HepG2 (cell line): ENCODE results near the gene TRIM15. TPM values are rescaled to one million over a fixed set of nuclear protein-coding genes. Genes with fewer than 3 reads are reported as not detected.
A peak's percentile ranks its signal among the peaks of the same experiment; 100 is the strongest.
"Not testable (repeated sequence)": the region's sequence is repeated elsewhere in the genome, so short reads cannot be mapped to it uniquely, and the experiment has no call there.

Source experiments
- ATAC-seq: fragments of 200-7000 bp; cut with Tn5 transposase; 3 replicates; pipeline ENCODE4 v1.9.1; 2020; ENCODE audit warnings: mild to moderate bottlenecking, moderate library complexity
- BruUV-seq: library from RNA; stranded (reverse); fragments of 400-500 nt; replicated peaks from 2 replicates; lab custom pipeline; 2021; lab: Mats Ljungman, UMichigan
- CTCF ChIA-PET: fragments of 300-600 bp; formaldehyde crosslinking; extraction: SDS; loops from one replicate; lab custom pipeline; 2021; ENCODE audit warnings: low total read pairs, inconsistent platforms, low intra/inter-chr PET ratio; lab: Yijun Ruan, JAX
- POLR2A ChIA-PET: fragments of 350-600 bp; sonication (Branson Sonifier 250); formaldehyde crosslinking; loops from one replicate; lab custom pipeline; 2020; ENCODE audit warnings: antibody characterized with exemption, inconsistent platforms; lab: Yijun Ruan, JAX
- DNase-seq: peaks from one replicate; pipeline ENCODE4 v3.0.0-alpha.2; 2015; ENCODE audit warnings: low spot score
- FAIRE-seq: peaks from 3 replicates; lab custom pipeline; 2011; peaks lifted over from hg19 to GRCh38; lab: Jason Lieb, UNC
- H2AFZ ChIP-seq: one replicate; pipeline ENCODE4 v1.6.1; 2011; ENCODE audit warnings: low read length, inconsistent platforms
- H3K27ac ChIP-seq: fragments of 300-600 bp; 3 replicates; pipeline ENCODE4 v1.8.0; 2011; ENCODE audit warnings: mixed run types, mild to moderate bottlenecking, mixed read lengths, low read length, inconsistent platforms; ENCODE audit not compliant: insufficient read depth; ENCODE audit errors: extremely low read length
- H3K27me3 ChIP-seq, 2 experiments: fragments of 200-600 bp in 1 of 2; 2 replicates in 1 of 2; 3 replicates in 1 of 2; pipeline versions ENCODE4 v1.6.0 to v1.8.0; 2011; ENCODE audit warnings: low read length in 2 of 2, mild to moderate bottlenecking in 2 of 2, moderate library complexity in 2 of 2, inconsistent platforms in 1 of 2; ENCODE audit not compliant: insufficient read depth in 2 of 2, control insufficient read depth in 1 of 2
- H3K36me3 ChIP-seq, 2 experiments: fragments of 200-600 bp in 1 of 2; replicated peaks in 1 of 2; 2 replicates in 1 of 2; 3 replicates in 1 of 2; pipeline versions ENCODE4 v1.5.1 to v1.8.0; 2011; ENCODE audit warnings: low read length in 2 of 2, inconsistent platforms in 1 of 2; ENCODE audit not compliant: insufficient read depth in 2 of 2, control insufficient read depth in 1 of 2
- H3K4me1 ChIP-seq: 2 replicates; pipeline ENCODE4 v1.5.1; 2012; ENCODE audit warnings: low read length, inconsistent platforms; ENCODE audit not compliant: insufficient read depth
- H3K4me2 ChIP-seq: 2 replicates; pipeline ENCODE4 v1.6.0; 2011; ENCODE audit warnings: low read depth, low read length, inconsistent platforms
- H3K4me3 ChIP-seq, 3 experiments: fragments of 200-600 bp in 1 of 3; sonication (generic), shearing (Covaris generic) in 1 of 3; replicated peaks in 1 of 3; 2 replicates each; pipeline ENCODE4 v1.5.1; 2011 to 2016; ENCODE audit warnings: low read length in 3 of 3, inconsistent platforms in 2 of 3, low read depth in 2 of 3, mild to moderate bottlenecking in 2 of 3, control low read depth in 1 of 3, mixed read lengths in 1 of 3; ENCODE audit not compliant: insufficient read depth in 1 of 3
- H3K79me2 ChIP-seq: one replicate; pipeline ENCODE4 v1.6.1; 2011; ENCODE audit warnings: low read length, inconsistent platforms; ENCODE audit not compliant: insufficient read depth
- H3K9ac ChIP-seq: 2 replicates; pipeline ENCODE4 v1.6.0; 2011; ENCODE audit warnings: mild to moderate bottlenecking, low read depth, low read length, inconsistent platforms; ENCODE audit not compliant: insufficient read depth
- H3K9me3 ChIP-seq: 2 replicates; pipeline ENCODE4 v1.5.1; 2012; ENCODE audit warnings: mild to moderate bottlenecking, low read length
- H4K20me1 ChIP-seq: 2 replicates; pipeline ENCODE4 v1.6.0; 2011; ENCODE audit warnings: inconsistent platforms, mild to moderate bottlenecking, low read length, moderate library complexity; ENCODE audit not compliant: insufficient read depth
- SAP130 ChIP-seq: IDR thresholded peaks from 2 replicates; pipeline ENCODE4 v1.6.1; 2016; ENCODE audit warnings: low read depth
- TMF1 ChIP-seq: sonication (generic); formaldehyde crosslinking; IDR thresholded peaks from 2 replicates; pipeline ENCODE4 v1.8.1; 2022; ENCODE audit warnings: low read depth, missing genetic modification reagents
- ZNF766 ChIP-seq: sonication (generic); formaldehyde crosslinking; IDR thresholded peaks from 2 replicates; pipeline ENCODE4 v1.5.0; 2020; ENCODE audit warnings: missing genetic modification reagents, borderline replicate concordance
- ZNF790 ChIP-seq: sonication (generic); formaldehyde crosslinking; IDR thresholded peaks from 2 replicates; pipeline ENCODE4 v1.8.0; 2022; ENCODE audit warnings: missing genetic modification reagents, mild to moderate bottlenecking, borderline replicate concordance
- WGBS: methylation state at CpG from one replicate; pipeline ENCODE4 v1.1.6; 2017; ENCODE audit warnings: low lambda C conversion rate; 5-methylcytosine and 5-hydroxymethylcytosine counted together
- in situ Hi-C: cut with HindIII; loops from 2 replicates; pipeline ENCODE4 v1.10.0; 2017; ENCODE audit warnings: low pct_unique_long_range_greater_than_20kb; ENCODE audit not compliant: extremely low pct_ligation_motif_present
- intact Hi-C: fragments of 100-400 bp; cut with micrococcal nuclease; formaldehyde crosslinking; loops from one replicate; pipeline ENCODE4 v1.10.0; 2022; ENCODE audit not compliant: unreplicated experiment
- polyA plus RNA-seq, 8 experiments: library from polyadenylated mRNA; depleted of rRNA in 3 of 8; stranded (reverse) in 7 of 8; unstranded in 1 of 8; fragments of >200 nt; fragmentation: Illumina TruSeq in 4 of 8; extraction: Trizol in 4 of 8; gene quantifications; 2 replicates each; pipeline versions ENCODE4 v1.2.1 to v1.2.3, GENCODE V29; 2011 to 2016; ENCODE audit warnings: low read depth in 4 of 8, missing spikeins in 1 of 8, mixed read lengths in 1 of 8; ENCODE audit not compliant: insufficient read depth in 1 of 8
- total RNA-seq, 5 experiments: library from RNA; depleted of rRNA; stranded (reverse); fragments of >200 nt; fragmentation: Illumina TruSeq; extraction: Trizol; gene quantifications; 2 replicates each; pipeline ENCODE4 v1.2.3, GENCODE V29; 2016; ENCODE audit warnings: low read depth in 1 of 5
- TF ChIP-seq, protein P1 (sequence below), 2 experiments: sonication (generic) in 1 of 2; formaldehyde crosslinking in 1 of 2; IDR thresholded peaks; 2 replicates each; pipeline versions ENCODE4 v1.5.1 to v1.6.1; 2011 to 2020; ENCODE audit warnings: borderline replicate concordance in 1 of 2, low read depth in 1 of 2, low read length in 1 of 2, mild to moderate bottlenecking in 1 of 2, missing genetic modification reagents in 1 of 2, moderate library complexity in 1 of 2

TRIM15 gene
- total and polyA plus RNA-seq, 2 of the 13 experiments (the other 11 are each of a cell fraction or from before 2014, with no cell fraction given): 35.1 to 38.2 TPM

DNA sequence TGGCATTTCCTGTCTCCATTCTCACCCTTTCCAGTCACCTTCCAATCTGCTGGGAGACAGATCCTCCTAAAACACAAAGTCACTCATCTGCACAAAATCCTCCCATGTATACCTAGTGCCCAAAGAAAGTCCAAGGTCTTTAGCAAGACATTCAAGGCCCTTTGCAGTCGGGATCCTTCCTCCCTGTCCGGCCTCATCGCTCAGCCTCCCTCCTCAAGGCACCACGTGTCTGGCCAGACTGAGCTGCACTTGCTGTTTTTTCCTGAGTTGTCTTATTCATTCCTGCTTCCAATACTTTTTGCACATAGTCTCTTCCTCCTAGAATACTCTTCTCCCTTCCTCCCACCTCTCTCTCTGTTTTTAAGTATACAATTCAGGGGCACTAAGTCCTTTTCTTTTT lies 1.4 kb downstream of the TRIM15 start (continued):
- peak; percentile 39; the same call in 1 of the 2 replicates for TF ChIP-seq SAP130 (CRISPR knock-in tag)
- no peak for TF ChIP-seq ZNF766 (CRISPR knock-in tag)
- no peak for TF ChIP-seq TMF1 (CRISPR knock-in tag)
- TF ChIP-seq, protein P1, sequence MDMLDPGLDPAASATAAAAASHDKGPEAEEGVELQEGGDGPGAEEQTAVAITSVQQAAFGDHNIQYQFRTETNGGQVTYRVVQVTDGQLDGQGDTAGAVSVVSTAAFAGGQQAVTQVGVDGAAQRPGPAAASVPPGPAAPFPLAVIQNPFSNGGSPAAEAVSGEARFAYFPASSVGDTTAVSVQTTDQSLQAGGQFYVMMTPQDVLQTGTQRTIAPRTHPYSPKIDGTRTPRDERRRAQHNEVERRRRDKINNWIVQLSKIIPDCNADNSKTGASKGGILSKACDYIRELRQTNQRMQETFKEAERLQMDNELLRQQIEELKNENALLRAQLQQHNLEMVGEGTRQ (IDR thresholded peaks at IDR 0.05; ENCODE audit: low read depth, low read length): 0 out of 2 replicates have a peak, but pooled peaks have one; percentile 11
- TF ChIP-seq, protein P1 (CRISPR knock-in tag; IDR thresholded peaks at IDR 0.05; ENCODE audit: borderline replicate concordance): no peak
- TF ChIP-seq, all 625 proteins: peak for 15

DNA sequence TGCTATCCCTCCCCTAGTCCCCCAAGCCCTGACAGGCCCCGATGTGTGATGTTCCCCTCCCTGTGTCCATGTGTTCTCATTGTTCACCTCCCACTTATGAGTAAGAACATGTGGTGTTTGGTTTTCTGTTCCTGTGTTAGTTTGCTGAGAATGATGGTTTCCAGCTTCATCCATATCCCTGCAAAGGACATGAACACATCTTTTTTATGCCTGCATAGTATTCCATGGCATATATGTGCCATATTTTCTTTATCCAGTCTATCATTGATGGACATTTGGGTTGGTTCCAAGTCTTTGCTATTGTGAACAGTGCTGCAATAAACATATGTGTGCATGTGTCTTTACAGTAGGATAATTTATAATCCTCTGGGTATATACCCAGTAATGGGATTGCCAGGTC lies 1.9 kb downstream of the TRIM15 start:
- H3K9ac ChIP-seq, H4K20me1 ChIP-seq, H3K9me3 ChIP-seq, FAIRE-seq, H2AFZ ChIP-seq, ATAC-seq, DNase-seq, intact Hi-C loops, BruUV-seq, H3K27me3 ChIP-seq, H3K27ac ChIP-seq, in situ Hi-C loops: not testable (repeated sequence)
- H3K4me1 ChIP-seq: peaks cover 57% of the 10 kb centered on the region
- peak overlapping the region in 1 of 3 experiments; percentile 90; a peak in 3 of 6 replicates for H3K4me3 ChIP-seq
- CTCF ChIA-PET: interaction anchor here (0.9 kb wide), 1 partner anchor 34 kb away, joined by 3 read pairs; no protein-coding TSS in a partner anchor
- 70% methylated on average over 1 of the region's 1 CpG for WGBS
- POLR2A ChIA-PET: interaction anchor here (1.1 to 3.3 kb wide), 4 partner anchors 13 to 104 kb away, joined by 4 to 23 read pairs (median 7); partner anchors contain the start of genes POLR1H and TRIM40
- H3K79me2 ChIP-seq: peaks cover 38% of the 10 kb centered on the region
- H3K36me3 ChIP-seq: peaks cover 15 to 35% of the 10 kb centered on the region in 2 experiments
- 0 out of 2 replicates have a peak, but pooled peaks have one; percentile 9 for TF ChIP-seq ZNF790 (CRISPR knock-in tag)
- peak overlapping the region; percentile 86 for H3K4me2 ChIP-seq
